ENCODE results near the gene CRACDL. TPM values are rescaled to one million over a fixed set of nuclear protein-coding genes. Genes with fewer than 3 reads are reported as not detected.

The CRACDL gene
- total RNA-seq, 5 donors from 2014 or later (not counting 1 experiment from before 2014, with no cell fraction given), result 0.23 to 2.0 (median 1.7) TPM

DNA sequence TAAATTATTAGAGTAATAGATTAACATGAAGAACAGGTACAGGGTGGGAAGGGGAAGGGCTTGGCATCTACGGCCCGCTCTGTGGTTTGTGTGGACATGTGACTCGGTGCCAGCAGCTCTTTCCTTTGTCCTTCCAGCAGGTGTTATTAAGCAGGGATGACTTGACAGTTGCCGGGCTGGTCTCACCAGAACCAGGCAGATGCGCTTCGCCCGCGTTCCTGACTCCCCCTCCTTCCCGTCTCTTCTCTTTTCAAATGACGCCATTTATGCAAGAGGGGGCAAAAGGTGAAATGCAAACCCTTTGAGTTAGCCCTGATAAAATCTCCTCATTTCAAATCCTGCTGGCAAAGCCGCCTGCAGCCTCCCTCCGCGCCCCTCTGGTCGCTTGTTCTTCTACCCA lies 166.2 kb downstream of the CRACDL start:
- ChIA-PET CTCF (no interaction called here), POLR2A (interaction anchor here in 1 of 2 donors (0.6 kb wide), 1 partner anchor 152 kb away, joined by 3 read pairs; no protein-coding TSS in a partner anchor)
- Histone ChIP-seq H3K9me3 (no peaks in the 10 kb centered on the region), H3K27ac (ENCODE audit: low read length) (peak overlapping the region; percentile 95), H3K36me3 (ENCODE audit: control insufficient read depth in 2 of 2, extremely low read depth in 1 of 2, insufficient read depth in 1 of 2, low read length in 1 of 2) (no peaks in the 10 kb centered on the region), H3K4me3 (ENCODE audit: control insufficient read depth in 1 of 2, extremely low read depth in 1 of 2, low read length in 1 of 2) (peak overlapping the region; percentile 49 to 52), H3K4me1 (ENCODE audit: control insufficient read depth in 1 of 2, extremely low read depth in 1 of 2, insufficient read depth in 2 of 2, low read length in 2 of 2) (peaks cover 66 to 90% of the 10 kb centered on the region in 2 experiments), H3K27me3 (replicated peaks in 1 of 2; ENCODE audit: control insufficient read depth in 2 of 2, extremely low read depth in 1 of 2, insufficient read depth in 2 of 2, low read length in 1 of 2) (no peaks in the 10 kb centered on the region)
- Mint-ChIP-seq H3K36me3 (no peaks in the 10 kb centered on the region), H3K27ac (peak overlapping the region; percentile 99 to 100), H3K27me3 (no peaks in the 10 kb centered on the region), H3K4me1 (peaks cover 89 to 94% (median 89%) of the 10 kb centered on the region in 3 donors), H3K9me3 (no peaks in the 10 kb centered on the region), H3K4me3 (peak overlapping the region; percentile 83 to 98 (median 89))
- DNase-seq (peak in 30 of 35 experiments; percentile 10 to 71 (median 32)), ATAC-seq (replicated peaks in 1 of 4) (no peak)
- 16% methylated on average over 11 of the region's 14 CpGs for WGBS (ENCODE audit: insufficient coverage)

- H3K9me3 ChIP-seq, result no peaks in the 10 kb centered on the region
- POLR2A ChIA-PET, result no interaction called here
- H3K4me3 Mint-ChIP-seq, result peak overlapping the region; percentile 55 to 83 (median 60)
- H3K27me3 ChIP-seq (replicated peaks in 1 of 2; ENCODE audit: control insufficient read depth in 2 of 2, extremely low read depth in 1 of 2, insufficient read depth in 2 of 2, low read length in 1 of 2), result no peaks in the 10 kb centered on the region
- no peaks in the 10 kb centered on the region for H3K27me3 Mint-ChIP-seq
- H3K36me3 ChIP-seq (ENCODE audit: control insufficient read depth in 2 of 2, extremely low read depth in 1 of 2, insufficient read depth in 1 of 2, low read length in 1 of 2), result no peaks in the 10 kb centered on the region
- peak overlapping the region; percentile 95 for H3K27ac ChIP-seq (ENCODE audit: low read length)
- no CpG with 5 or more reads among the region's 6 CpGs for WGBS (ENCODE audit: insufficient coverage)
- no peaks in the 10 kb centered on the region for H3K9me3 Mint-ChIP-seq
- peak overlapping the region; percentile 99 to 100 for H3K27ac Mint-ChIP-seq
- no peak overlapping the region for H3K4me3 ChIP-seq (ENCODE audit: control insufficient read depth in 1 of 2, extremely low read depth in 1 of 2, low read length in 1 of 2)
- H3K4me1 ChIP-seq (ENCODE audit: control insufficient read depth in 1 of 2, extremely low read depth in 1 of 2, insufficient read depth in 2 of 2, low read length in 2 of 2), result peaks cover 63 to 85% of the 10 kb centered on the region in 2 experiments
- no peaks in the 10 kb centered on the region for H3K36me3 Mint-ChIP-seq
- H3K4me1 Mint-ChIP-seq, result peaks cover 85 to 93% (median 85%) of the 10 kb centered on the region in 3 donors
- ATAC-seq (replicated peaks in 1 of 4), result no peak
- CTCF ChIA-PET, result interaction anchor here in 1 of 2 donors (1.9 kb wide), 1 partner anchor 40 kb away, joined by 9 read pairs; no protein-coding TSS in a partner anchor
- no peak for DNase-seq
Measured at GRCh38 chr2:98769114-98769476, 166.9 kb downstream of the CRACDL start.

DNA sequence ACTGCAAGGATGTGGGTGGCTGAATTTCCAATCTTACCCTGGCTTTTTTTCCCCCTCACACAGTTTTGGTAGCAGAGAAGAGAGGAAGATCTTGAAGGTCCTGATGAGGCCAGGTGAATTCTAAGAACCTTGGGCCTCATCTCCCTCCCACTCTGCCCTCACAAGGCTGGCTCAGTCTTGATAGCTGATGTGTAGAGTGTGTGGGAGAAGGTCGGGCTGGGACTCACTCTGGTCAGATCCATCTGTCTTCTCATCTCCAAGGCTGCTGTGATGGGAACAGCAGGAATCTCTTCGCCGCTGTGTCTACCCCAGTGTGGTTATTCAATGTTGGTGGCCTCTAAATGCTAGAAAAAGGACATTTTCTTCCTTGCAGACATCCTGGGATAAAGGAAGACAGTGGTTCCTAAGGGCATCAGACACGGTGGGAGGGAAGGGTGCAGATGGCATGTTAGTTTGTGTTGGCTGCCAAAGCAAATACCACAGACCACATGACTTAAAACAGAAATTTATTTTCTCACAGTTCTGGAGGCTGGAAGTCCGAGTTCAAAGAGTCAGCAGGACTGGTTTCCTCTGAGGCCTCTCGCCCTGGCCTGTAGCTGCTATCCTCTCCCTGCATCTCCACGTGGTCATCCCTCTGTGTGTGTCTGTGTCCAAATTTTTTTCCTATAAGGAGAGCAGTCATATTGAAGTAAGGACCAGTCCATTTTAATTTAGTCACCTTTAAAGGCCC lies 167.5 kb downstream of the CRACDL start:
- DNase-seq (peak in 1 of 35 experiments; percentile 46), ATAC-seq (replicated peaks in 1 of 4) (no peak)
- Mint-ChIP-seq H3K4me3 (peak overlapping the region; percentile 55 to 83 (median 60)), H3K27ac (peak overlapping the region; percentile 99 to 100), H3K9me3 (no peaks in the 10 kb centered on the region), H3K36me3 (no peaks in the 10 kb centered on the region), H3K27me3 (no peaks in the 10 kb centered on the region), H3K4me1 (peaks cover 83 to 93% (median 83%) of the 10 kb centered on the region in 3 donors)
- Histone ChIP-seq H3K9me3 (no peaks in the 10 kb centered on the region), H3K4me1 (ENCODE audit: control insufficient read depth in 1 of 2, extremely low read depth in 1 of 2, insufficient read depth in 2 of 2, low read length in 2 of 2) (peaks cover 57 to 82% of the 10 kb centered on the region in 2 experiments), H3K27me3 (replicated peaks in 1 of 2; ENCODE audit: control insufficient read depth in 2 of 2, extremely low read depth in 1 of 2, insufficient read depth in 2 of 2, low read length in 1 of 2) (no peaks in the 10 kb centered on the region), H3K27ac (ENCODE audit: low read length) (peak overlapping the region; percentile 95), H3K36me3 (ENCODE audit: control insufficient read depth in 2 of 2, extremely low read depth in 1 of 2, insufficient read depth in 1 of 2, low read length in 1 of 2) (no peaks in the 10 kb centered on the region), H3K4me3 (ENCODE audit: control insufficient read depth in 1 of 2, extremely low read depth in 1 of 2, low read length in 1 of 2) (no peak overlapping the region)
- POLR2A ChIA-PET, result no interaction called here
- 0% methylated on average over 1 of the region's 7 CpGs for WGBS (ENCODE audit: insufficient coverage)
- CTCF ChIA-PET, result interaction anchor here in 1 of 2 donors (1.9 kb wide), 1 partner anchor 39 kb away, joined by 9 read pairs; no protein-coding TSS in a partner anchor

DNA sequence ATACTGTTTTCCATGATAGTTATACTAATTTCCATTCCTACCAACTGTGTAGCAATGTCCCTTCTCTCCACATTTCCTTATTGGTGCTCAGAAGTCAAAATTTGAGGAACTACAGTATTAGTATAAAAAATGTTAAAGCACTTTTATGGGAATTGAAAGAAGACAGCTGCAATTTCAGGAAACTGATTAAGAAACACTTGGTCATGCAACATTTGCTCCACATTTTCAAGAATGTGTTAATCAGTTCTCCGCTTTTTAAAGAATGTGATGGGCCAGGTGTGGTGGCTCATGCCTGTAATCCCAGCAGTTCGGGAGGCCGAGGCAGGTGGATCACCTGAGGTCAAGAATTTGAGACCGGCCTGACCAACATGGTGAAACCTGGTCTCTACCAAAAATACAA lies 171.5 kb downstream of the CRACDL start:
- H3K27me3 ChIP-seq (replicated peaks in 1 of 2; ENCODE audit: control insufficient read depth in 2 of 2, extremely low read depth in 1 of 2, insufficient read depth in 2 of 2, low read length in 1 of 2), result no peaks in the 10 kb centered on the region
- peaks cover 77 to 93% (median 79%) of the 10 kb centered on the region in 3 donors for H3K4me1 Mint-ChIP-seq
- no peaks in the 10 kb centered on the region for H3K27me3 Mint-ChIP-seq
- peaks cover 53 to 75% of the 10 kb centered on the region in 2 experiments for H3K4me1 ChIP-seq (ENCODE audit: control insufficient read depth in 1 of 2, extremely low read depth in 1 of 2, insufficient read depth in 2 of 2, low read length in 2 of 2)
- no peak for DNase-seq
- no peak for ATAC-seq (replicated peaks in 1 of 4)
- H3K27ac Mint-ChIP-seq, result peak overlapping the region; percentile 41 to 69
- no peaks in the 10 kb centered on the region for H3K9me3 Mint-ChIP-seq
- no peak overlapping the region for H3K27ac ChIP-seq (ENCODE audit: low read length)
- WGBS (ENCODE audit: insufficient coverage), result 100% methylated on average over 3 of the region's 4 CpGs
- no peak overlapping the region for H3K4me3 ChIP-seq (ENCODE audit: control insufficient read depth in 1 of 2, extremely low read depth in 1 of 2, low read length in 1 of 2)
- H3K36me3 ChIP-seq (ENCODE audit: control insufficient read depth in 2 of 2, extremely low read depth in 1 of 2, insufficient read depth in 1 of 2, low read length in 1 of 2), result no peaks in the 10 kb centered on the region
- ChIA-PET CTCF (interaction anchor here in 1 of 2 donors (0.7 kb wide), 1 partner anchor 52 kb away, joined by 3 read pairs; no protein-coding TSS in a partner anchor), POLR2A (interaction anchor here in 1 of 2 donors (0.6 kb wide), 1 partner anchor 131 kb away, joined by 4 read pairs; no protein-coding TSS in a partner anchor)
- no peaks in the 10 kb centered on the region for H3K9me3 ChIP-seq
- H3K4me3 Mint-ChIP-seq, result no peak overlapping the region
- H3K36me3 Mint-ChIP-seq, result no peaks in the 10 kb centered on the region

DNA sequence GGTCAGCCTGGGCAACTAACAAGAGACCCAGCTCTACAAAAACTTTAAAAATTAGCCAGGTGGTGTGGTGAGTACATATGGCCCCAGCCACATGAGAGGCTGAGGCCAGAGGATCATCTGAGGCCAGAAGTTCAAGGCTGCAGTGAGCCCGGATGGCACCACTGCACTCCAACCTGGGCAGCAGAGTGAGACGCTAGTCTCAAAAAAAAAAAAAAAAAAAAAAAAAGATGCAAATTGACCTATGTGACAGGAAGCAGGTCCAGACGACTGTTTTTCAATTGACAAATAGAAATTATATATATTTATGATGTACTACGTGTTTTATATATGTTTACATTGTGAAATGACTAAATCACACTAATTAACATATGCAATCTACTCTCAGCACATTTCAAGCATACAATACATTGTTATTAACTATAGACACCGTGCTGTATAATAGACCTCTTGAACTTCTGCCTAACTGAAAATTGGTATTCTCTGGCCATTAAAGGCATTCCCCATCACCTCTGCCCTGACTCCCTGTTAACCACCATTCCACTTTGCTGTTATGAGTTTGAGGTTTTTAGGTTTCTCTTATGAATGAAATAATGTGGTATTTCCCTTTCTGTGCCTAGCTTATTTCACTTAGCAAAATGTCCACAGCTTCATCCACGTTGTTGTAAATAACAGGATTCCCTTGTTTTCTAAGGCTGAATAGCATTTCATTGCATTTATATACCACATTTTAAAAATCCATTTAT lies 172.6 kb downstream of the CRACDL start:
- DNase-seq (peak in 1 of 35 experiments; percentile 18), ATAC-seq (replicated peaks in 1 of 4) (no peak)
- no peak overlapping the region for H3K4me3 Mint-ChIP-seq
- H3K4me1 ChIP-seq (ENCODE audit: control insufficient read depth in 1 of 2, extremely low read depth in 1 of 2, insufficient read depth in 2 of 2, low read length in 2 of 2), result peaks cover 52 to 71% of the 10 kb centered on the region in 2 experiments
- H3K36me3 Mint-ChIP-seq, result no peaks in the 10 kb centered on the region
- peak overlapping the region; percentile 7 for H3K27ac ChIP-seq (ENCODE audit: low read length)
- H3K9me3 ChIP-seq, result no peaks in the 10 kb centered on the region
- H3K27me3 ChIP-seq (replicated peaks in 1 of 2; ENCODE audit: control insufficient read depth in 2 of 2, extremely low read depth in 1 of 2, insufficient read depth in 2 of 2, low read length in 1 of 2), result no peaks in the 10 kb centered on the region
- no peak overlapping the region for H3K4me3 ChIP-seq (ENCODE audit: control insufficient read depth in 1 of 2, extremely low read depth in 1 of 2, low read length in 1 of 2)
- peak overlapping the region; percentile 81 to 93 for H3K27ac Mint-ChIP-seq
- peaks cover 77 to 93% (median 79%) of the 10 kb centered on the region in 3 donors for H3K4me1 Mint-ChIP-seq
- no peaks in the 10 kb centered on the region for H3K36me3 ChIP-seq (ENCODE audit: control insufficient read depth in 2 of 2, extremely low read depth in 1 of 2, insufficient read depth in 1 of 2, low read length in 1 of 2)
- H3K27me3 Mint-ChIP-seq, result no peaks in the 10 kb centered on the region
- WGBS (ENCODE audit: insufficient coverage), result 100% methylated on average over 1 of the region's 6 CpGs
- ChIA-PET POLR2A (interaction anchor here in 1 of 2 donors (0.7 kb wide), 1 partner anchor 25 kb away, joined by 9 read pairs; no protein-coding TSS in a partner anchor), CTCF (no interaction called here)
- no peaks in the 10 kb centered on the region for H3K9me3 Mint-ChIP-seq

- WGBS (ENCODE audit: insufficient coverage), result 84% methylated on average over 3 of the region's 6 CpGs
- no peaks in the 10 kb centered on the region for H3K36me3 Mint-ChIP-seq
- no peaks in the 10 kb centered on the region for H3K9me3 Mint-ChIP-seq
- POLR2A ChIA-PET, result interaction anchor here (0.6 to 0.7 kb wide), 2 partner anchors 10 to 117 kb away, joined by 3 read pairs; no protein-coding TSS in a partner anchor
- Histone ChIP-seq H3K27ac (ENCODE audit: low read length) (peak overlapping the region; percentile 61), H3K4me3 (ENCODE audit: control insufficient read depth in 1 of 2, extremely low read depth in 1 of 2, low read length in 1 of 2) (no peak overlapping the region), H3K36me3 (ENCODE audit: control insufficient read depth in 2 of 2, extremely low read depth in 1 of 2, insufficient read depth in 1 of 2, low read length in 1 of 2) (no peaks in the 10 kb centered on the region), H3K4me1 (ENCODE audit: control insufficient read depth in 1 of 2, extremely low read depth in 1 of 2, insufficient read depth in 2 of 2, low read length in 2 of 2) (peaks cover 55 to 67% of the 10 kb centered on the region in 2 experiments), H3K27me3 (replicated peaks in 1 of 2; ENCODE audit: control insufficient read depth in 2 of 2, extremely low read depth in 1 of 2, insufficient read depth in 2 of 2, low read length in 1 of 2) (no peaks in the 10 kb centered on the region), H3K9me3 (no peaks in the 10 kb centered on the region)
- ATAC-seq (replicated peaks in 1 of 4), result no peak
- DNase-seq, result no peak
- H3K27me3 Mint-ChIP-seq, result no peaks in the 10 kb centered on the region
- peak overlapping the region in 1 of 3 donors; percentile 40 for H3K4me3 Mint-ChIP-seq
- H3K4me1 Mint-ChIP-seq, result peaks cover 77 to 93% (median 79%) of the 10 kb centered on the region in 3 donors
- peak overlapping the region; percentile 81 to 93 for H3K27ac Mint-ChIP-seq
- CTCF ChIA-PET, result interaction anchor here in 1 of 2 donors (1.2 kb wide), 1 partner anchor 106 kb away, joined by 3 read pairs; no protein-coding TSS in a partner anchor
Measured at GRCh38 chr2:98761909-98762308, 174.1 kb downstream of the CRACDL start.

All from T-cell (primary cell).